Measurements from ENCODE around the gene PSG1.
"Not testable (repeated sequence)": the region's sequence is repeated elsewhere in the genome, so short reads cannot be mapped to it uniquely, and the experiment has no call there.

DNA sequence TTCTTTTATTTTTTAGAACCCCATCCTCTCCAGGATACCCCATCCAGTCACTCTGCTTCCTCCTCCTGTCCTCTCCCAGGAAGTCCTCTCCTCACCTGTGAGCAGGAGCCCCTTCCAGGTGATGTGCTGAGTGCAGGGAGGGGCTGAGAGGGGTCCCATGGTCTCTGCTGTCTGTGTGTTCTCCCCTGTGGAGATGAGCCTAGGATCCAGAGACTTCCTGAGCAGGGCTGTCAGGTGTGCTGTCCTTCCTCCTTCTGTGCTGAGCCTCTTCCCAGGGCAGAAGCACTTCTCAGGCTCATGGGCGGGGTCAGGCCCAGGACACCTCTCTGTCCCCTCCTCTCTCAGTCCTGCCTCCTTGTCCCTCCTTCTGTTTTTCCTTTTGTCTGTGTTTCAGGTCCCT, 38.1 kb upstream of the PSG1 start, which contains the start of gene PSG6:
- TF ChIP-seq, protein P1, sequence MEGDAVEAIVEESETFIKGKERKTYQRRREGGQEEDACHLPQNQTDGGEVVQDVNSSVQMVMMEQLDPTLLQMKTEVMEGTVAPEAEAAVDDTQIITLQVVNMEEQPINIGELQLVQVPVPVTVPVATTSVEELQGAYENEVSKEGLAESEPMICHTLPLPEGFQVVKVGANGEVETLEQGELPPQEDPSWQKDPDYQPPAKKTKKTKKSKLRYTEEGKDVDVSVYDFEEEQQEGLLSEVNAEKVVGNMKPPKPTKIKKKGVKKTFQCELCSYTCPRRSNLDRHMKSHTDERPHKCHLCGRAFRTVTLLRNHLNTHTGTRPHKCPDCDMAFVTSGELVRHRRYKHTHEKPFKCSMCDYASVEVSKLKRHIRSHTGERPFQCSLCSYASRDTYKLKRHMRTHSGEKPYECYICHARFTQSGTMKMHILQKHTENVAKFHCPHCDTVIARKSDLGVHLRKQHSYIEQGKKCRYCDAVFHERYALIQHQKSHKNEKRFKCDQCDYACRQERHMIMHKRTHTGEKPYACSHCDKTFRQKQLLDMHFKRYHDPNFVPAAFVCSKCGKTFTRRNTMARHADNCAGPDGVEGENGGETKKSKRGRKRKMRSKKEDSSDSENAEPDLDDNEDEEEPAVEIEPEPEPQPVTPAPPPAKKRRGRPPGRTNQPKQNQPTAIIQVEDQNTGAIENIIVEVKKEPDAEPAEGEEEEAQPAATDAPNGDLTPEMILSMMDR (conservative IDR thresholded peaks at IDR 0.05 in 1 of 2, IDR thresholded peaks at IDR 0.05 in 1 of 2; ENCODE audit: extremely low read depth in 1 of 2, insufficient read depth in 1 of 2, low read depth in 1 of 2, low read length in 2 of 2), result not testable (repeated sequence)
- TF ChIP-seq EZH2 (IDR thresholded peaks at IDR 0.05; ENCODE audit: borderline replicate concordance, low read length), result not testable (repeated sequence)
